ENCODE results near the gene PADI1.

DNA sequence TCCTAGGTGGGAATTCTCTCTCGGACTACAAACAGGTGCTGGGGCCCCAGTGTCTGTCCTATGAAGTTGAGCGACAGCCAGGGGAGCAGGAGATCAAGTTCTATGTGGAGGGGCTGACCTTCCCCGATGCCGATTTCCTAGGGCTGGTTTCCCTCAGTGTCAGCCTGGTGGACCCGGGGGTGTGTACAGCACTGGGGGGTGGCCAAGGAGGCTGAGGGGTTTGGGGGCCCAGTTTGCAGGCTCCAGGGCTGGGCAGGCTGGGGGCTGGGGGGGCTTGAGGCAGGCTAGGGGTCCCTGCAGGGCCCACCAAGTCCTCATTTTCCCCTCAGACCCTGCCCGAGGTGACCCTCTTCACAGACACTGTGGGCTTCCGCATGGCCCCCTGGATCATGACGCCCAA, 23.7 kb downstream of the PADI1 start:
- TF ChIP-seq SUZ12 (IDR thresholded peaks at IDR 0.05; ENCODE audit: extremely low read depth, insufficient read depth, insufficient read length): no peak
- no peak for TF ChIP-seq YY1 (IDR thresholded peaks at IDR 0.05; ENCODE audit: insufficient read depth, insufficient read length)

Measured in NT2/D1 (cell line).